Stimulated activated CD8-positive, alpha-beta memory T cell treated with anti-CD3 and anti-CD28 coated beads, Interleukin-7, amount 100 ng/mL, for 1 hour (primary cell): ENCODE measurements around the gene CSRP1.

Experiments used
- DNase-seq, 2 donors: peaks; one replicate each; pipeline ENCODE4 v3.0.0-alpha.2; 2020; ENCODE audit warnings: low read depth in 2 of 2

Gene CSRP1

DNA sequence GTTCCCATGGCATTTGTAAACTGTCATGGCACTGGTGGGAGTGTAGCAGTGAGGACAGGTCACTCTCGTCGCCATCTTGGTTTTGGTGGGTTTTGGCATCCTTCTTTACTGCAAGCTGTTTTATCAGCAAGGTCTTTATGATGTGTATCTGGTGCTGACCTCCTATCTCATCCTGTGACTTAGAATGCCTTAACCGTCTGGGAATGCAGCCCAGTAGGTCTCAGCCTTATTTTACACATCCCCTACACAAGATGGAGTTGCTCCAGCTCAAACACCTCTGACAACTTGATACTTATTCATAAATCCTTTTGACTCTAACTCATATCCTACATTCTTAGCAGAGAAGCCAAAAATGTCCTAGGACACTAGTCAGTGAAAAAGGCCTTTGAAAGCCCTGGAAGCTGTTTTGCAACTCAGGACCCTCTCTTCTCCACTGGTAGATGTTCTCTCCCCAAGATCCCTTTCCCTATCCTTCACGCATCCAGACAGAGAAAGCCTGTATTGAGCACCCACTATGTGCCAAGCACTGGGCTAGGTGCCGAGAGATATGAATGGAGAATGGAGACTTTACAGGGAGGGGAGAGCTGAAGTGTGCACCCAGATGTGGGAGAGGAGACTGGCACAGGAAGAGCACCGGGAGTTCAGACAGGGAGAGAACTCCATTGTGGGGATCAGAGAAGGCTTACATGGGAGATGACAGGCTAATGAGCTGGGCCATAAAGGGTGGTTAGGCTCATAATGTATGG lies 6.7 kb upstream of the CSRP1 start:
- DNase-seq: no peak

DNA sequence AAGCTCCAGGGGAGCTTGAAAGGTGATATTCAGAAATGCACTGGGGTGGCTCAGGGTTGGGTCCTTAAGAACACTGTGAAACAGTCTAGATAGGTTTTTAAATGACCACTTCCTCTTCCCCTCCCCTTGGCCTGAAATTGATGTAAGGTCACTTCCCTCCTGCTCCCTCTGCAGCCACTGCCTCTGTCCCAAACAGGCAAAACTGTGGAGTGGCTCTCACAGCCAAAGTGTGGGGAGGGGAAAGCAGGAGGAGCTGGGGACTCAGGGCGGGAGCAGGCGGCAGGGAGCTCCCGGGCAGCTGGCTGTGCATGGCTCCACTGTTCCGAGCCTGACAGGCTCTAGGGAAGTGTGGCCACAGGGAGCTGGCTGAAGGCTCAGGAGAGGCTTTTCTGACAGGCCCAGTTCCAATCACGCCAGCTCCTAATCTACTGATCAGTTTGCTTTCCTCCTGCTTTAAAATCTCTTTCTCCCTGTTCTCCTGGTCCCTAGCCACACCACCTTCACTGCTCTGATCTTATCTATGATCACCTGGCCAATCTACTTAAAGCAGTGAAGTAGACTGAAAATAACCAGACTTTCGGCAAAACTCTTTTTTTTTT lies 5.1 kb upstream of the CSRP1 start:
- no peak for DNase-seq

DNA sequence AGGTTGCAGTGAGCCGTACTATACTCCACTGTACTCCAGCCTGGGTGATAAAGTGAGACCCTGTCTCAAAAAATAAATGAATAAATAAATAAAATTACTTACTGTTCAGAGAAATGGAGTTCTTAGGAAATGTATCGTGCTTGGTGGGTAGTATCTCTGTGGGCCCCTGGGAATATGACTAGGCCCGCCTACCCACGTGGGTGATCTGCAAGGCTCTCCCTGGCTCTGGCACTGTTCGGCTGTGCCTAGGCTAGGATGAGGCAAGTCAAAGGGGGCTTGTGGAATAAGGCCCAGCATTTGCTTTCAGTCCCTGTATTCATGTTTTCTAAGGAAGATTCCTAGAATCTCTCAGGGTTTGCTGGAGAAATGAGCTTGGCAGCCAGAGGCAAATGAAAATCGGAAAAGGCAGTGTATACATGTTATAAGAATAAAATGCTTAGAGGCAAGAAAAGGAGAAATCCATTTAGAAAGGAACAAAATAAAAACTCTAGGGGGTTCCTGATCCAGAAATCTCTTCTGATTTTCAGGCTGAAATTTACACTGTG lies 4.5 kb upstream of the CSRP1 start:
- DNase-seq: no peak

DNA sequence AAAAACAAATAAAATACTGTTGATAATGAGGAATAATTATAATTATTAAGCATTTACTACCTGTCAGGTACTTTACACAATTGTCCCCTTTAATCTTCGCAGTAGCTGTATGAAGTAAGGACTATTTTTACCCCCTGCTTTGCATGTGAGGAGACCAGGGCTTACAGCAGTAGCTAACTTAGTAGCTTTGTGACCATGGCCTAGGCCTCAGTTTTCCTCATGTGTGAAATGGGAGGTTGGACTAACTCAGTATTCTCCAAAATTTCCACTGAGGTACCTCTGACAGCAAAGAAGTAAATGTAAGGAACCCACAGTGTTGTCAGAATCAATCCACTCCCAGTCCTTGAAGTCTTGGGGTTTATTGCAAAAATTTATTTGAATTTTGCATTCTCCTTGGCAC lies 3.8 kb upstream of the CSRP1 start:
- DNase-seq: no peak

DNA sequence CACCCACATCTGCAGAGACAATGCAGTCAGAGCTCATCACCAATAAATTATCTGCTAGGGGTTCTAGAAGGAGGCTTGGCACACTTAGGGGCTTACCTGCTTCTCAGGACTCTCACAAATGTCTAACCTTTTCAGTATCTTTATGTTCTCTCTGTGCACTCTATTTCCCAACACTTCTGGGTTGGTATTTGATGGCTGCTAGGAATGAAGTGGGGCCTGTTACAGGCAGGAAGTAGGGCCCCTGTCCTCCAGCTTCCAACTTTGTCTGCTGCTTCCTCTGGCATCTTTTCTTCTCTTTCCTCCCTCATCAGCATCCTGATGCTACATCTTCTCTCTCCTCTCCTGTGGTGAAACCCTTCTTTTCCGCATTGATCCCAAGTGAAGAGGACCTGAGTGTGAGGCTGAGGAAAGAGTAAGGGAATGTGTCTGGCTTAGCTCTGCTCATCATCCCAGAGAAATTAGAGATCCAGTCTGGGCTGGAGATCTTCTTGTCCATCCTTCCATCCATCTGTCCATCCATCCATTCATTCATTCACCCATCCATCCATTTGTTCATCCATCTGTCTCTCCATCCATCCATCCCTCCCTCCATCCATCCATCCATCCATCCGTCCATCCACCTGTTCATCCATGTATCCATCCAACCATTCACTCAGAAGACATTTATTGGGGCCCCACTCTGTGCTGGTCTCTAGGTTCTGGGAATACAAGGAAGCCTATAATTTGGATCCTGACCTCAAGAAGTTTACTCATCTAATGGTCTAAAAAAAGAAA lies 2.9 kb upstream of the CSRP1 start:
- no peak for DNase-seq

DNA sequence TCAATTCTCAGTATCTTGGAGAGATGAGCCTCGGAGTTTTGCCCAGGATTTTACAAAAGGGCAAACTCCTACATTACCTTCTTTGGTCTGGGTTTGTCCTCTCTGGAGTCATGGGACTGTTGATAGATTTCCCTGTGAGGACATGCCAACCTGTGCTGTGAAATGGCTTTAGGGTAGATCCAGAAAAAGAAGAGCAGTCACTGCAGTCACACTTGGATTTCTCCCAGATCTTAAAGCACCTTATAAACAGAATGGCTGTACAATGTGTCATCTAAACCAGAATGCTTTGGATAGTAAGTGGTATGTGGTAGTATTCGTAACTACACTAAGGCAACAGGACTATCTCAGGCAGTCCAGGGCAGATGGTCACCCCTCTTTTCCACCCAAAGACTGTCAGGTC lies 1.9 kb upstream of the CSRP1 start:
- DNase-seq: no peak

DNA sequence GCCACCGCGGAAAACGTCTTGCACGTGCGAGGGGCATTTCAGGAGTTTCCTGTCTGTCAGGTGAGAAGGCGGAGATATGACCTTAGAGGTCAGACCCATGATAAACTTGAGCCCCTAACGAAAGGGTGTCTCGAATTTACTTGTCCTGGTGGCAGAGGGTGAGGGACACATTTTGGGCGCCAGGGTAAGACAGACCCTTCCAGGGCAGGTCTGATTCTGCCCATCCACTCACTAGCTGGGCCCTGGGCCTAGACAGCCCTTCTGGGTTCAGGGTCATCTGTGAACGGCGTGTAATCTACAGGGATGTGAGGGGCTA lies 395 bp upstream of the CSRP1 start:
- no peak for DNase-seq

DNA sequence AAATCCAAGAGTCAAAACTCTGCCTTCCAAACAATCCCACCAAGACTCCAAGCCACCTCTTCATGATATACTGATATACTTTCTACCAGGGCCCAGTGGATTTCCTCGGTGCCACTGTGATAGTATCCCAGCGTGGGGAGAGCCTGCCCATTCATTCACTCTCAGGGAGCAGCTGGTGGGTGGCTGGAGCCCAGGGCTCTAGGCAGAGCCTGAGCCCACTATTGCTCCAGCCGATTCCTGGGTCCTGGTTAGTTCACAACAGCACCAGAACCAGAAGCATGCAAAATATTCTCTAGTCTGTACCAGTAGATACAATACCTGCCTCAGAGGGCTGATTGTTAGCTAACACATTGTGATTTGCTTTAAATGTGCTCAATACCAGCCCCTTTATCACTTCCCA lies 831 bp downstream of the CSRP1 start:
- no peak for DNase-seq

DNA sequence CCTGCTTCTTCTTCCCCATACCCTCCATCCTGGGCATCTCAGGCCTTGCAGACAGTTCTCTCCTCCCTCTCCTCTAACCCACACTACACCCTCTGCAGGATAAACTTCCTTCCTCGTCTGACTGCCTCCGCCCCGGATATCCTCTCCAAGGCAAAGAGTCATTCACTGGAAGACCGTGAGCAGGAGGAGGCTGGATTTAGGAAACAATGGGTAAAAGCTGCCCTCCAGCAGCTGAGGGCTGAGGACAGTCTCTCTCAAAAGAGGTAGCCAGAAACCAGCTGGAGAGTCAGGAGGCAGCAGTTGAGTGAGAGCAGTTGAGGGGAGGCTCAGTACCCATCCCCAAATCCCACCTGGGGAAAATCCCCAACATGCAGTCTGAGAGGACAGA lies 1.4 kb downstream of the CSRP1 start:
- DNase-seq: no peak

DNA sequence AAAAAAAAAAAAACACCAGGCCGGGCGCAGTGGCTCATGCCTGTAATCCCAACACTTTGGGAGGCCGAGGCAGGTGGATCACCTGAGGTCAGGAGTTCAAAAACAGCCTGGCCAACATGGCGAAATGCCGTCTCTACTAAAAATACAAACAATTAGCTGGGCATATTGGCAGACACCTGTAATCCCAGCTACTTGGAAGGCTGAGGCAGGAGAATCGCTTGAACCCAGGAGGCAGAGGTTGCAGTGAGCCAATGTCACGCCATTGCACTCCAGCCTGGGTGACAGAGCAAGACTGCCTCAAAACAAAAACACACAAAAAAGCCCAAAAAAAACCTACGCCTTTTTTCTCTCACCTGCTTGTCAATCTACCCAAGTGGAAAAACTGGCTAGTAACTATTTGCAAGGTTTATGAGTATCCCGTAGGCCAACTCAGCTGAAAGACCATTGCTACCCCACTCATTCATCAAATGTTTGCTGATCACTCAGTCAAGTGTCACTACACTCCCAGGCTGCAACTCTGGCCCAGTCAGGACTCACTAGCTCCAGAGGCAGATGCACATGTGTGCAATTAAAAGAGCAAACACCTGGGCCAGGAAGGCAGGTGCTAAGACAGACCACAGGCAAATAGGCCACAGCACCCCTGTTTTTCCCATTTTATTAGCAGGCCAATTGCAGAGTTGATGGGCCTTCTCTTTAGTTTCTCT lies 2.0 kb downstream of the CSRP1 start:
- no peak for DNase-seq

DNA sequence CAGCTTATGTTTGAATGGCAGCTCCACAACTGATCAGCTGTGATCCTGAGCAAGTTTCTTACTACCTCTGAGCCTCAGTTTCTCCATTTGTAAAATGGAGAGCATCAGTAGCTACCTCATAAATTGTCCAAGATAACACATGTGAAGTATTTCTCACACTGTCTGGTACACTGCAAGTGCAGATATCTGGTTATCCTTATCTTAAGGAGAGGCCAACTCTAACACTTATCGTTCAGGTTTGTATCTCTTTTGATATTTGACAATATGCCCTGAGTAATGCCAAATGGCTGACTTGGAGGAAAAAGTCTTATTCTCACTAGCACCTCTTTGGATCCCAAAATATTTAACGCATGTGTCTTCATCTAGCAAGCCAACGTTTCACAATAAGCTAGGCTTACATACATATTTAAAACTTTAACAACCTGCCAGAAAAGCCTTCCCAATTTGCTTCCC lies 2.7 kb downstream of the CSRP1 start:
- DNase-seq: no peak

DNA sequence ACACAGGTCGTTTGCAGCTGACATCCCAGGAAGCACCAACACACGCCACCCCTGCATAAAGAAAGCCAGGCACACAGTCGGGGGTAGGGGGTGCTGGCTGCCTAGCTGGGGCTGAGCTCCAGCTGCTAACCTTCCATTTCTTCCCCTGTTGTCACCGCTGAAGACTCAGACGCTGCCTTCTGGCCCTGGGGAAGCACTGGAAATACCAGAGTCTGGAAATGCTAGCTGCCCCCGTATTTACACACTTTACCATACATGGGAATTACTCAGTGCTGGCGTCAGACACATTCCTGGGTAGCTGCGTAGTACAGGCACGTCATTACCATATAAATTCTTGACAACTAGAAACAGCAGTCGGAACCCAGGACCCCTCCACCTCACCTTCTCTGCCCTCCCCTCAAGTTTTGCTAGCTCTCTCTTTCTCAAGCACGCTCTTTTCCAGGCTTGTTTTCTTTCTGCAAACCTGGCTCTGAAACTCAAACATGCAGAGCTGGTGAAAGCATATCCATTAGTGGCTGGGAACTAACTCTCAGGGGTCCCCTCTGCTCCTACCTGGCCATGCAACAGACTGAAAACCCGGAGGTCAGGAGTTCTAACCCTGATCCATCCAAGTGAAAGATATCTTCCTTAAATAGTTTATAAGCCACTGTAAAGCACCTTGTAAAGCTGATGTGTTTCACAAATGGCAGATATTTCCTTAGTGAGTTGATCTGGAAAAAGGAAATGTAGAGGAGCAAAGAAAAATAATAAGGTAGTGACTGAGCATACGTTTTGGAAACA lies 3.3 kb downstream of the CSRP1 start:
- DNase-seq: no peak

DNA sequence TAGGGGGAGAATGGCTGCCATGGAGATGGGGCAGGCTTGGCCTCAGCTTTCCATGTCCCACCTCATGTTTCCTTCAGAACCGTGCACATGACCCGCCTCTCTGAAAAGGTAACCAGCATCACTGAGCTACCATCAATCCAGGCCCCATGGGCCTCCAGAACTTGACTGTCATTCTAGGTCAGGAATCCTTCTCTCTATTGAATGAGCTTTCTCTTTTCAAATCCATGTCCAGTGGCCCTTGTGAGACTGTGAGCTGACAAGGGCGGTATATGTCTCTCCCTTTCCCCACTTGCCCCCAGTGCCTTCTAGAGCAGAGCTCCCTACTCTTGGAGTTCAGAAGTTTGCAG lies 4.4 kb downstream of the CSRP1 start:
- DNase-seq: no peak

DNA sequence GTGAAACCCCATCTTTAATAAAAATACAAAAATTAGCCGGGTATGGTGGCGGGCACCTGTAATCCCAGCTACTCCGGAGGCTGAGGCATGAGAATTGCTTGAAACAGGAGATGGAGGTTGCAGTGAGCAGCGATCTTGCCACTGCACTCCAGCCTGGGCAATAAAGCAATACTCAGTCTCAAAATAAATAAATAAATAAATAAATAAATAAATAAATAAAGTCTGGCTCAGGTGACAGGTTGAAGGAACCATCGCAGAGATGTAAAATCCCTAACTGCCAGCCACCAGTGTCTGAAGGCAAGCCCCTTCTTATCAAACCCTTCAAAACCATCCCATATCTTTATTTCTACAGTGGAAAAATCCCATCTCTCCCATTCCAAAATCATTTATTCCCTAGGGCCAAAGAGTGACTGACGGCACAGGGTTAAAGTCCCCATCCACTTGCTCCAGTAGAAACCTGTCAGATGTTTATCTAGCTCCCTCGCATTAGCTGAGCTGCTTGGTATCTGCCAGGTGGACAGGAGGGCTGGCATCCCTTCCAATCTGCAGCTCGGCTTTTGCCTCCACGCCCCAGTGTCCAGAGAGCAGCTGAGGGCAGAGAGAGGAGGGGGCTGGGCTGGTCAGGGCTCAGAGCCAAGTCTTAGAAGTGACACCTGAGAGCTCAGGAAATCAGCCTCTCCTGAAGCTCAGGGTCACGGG lies 5.0 kb downstream of the CSRP1 start:
- DNase-seq: no peak

DNA sequence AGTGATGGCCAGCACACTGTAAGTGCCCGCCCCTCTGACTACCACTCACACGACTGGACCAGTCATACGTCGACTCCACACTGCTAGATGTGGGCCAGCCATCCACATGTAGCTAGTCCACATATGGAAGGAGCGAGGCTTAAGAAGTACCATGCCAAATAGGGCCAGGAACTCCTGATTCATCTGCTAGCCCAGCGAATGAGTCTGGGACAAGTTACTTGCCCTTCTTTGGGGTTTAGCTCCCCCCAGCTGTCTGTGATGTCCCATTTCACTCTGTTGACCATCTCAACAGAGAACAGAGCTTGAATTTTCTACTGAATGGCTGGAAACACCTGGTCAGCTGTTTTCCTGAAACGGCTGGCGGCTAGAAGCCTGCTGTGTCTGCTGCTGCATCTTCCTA lies 5.8 kb downstream of the CSRP1 start:
- DNase-seq: no peak

DNA sequence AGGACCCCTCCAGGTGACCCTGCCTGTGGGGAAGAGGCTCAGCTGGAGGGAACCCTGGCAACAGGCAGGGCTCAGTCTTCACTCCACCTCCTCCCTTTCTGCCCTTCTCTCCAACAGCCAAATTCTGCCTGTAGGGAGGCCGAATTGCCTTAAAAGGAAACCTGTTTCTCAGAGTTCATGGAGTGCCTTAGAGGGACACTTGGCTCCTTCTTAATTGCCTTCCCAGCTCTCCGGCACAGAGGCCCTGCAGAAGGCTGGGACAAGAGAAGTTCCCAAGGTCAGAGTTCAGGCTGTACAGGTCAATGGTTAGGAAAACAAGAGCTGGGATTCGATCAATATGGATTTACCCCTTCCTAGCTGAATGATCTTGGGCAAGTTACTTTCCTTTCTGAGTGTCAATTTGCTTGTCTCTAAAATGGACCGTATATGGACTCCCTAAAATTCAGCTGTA lies 6.2 kb downstream of the CSRP1 start:
- no peak for DNase-seq

DNA sequence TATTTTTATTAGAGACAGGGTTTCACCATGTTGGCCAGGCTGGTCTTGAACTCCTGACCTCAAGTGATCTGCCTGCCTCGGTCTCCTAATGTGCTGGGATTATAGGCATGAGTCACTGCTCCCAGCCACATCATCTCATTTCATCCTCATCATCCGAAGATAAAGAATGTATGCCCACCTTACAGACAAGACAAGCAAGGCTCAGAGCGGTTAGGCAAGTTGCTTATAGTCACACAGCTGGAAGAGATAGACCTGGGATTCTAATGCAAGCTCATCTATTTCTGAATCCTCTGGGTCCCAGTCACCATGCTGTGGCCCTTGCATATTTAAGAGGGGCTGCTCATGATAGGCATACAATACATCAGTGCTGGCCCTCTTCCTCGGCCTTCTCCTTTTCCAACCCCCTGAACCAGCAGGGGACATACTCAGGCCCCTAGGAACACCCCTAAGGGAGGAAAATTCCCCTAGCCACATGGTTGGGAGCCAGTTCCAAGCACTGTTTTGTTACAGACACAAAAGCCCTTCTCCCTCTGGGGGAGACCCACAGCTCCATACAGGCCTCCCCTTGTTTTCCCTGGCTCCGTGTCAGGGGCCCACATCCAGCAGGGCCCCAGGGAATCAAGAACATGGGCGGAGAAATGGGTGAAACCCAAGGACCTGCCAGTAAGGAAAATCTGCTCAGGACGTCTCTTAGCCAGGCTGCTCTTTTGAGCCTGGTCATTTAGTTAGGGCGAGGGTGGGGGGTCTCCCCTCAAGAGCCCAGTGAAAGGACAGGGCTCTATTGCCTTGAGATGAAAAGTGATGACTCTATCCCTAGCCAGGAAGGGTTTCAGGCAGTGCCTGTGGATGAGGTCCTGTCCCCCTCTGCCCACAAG lies 6.9 kb downstream of the CSRP1 start:
- DNase-seq: no peak

DNA sequence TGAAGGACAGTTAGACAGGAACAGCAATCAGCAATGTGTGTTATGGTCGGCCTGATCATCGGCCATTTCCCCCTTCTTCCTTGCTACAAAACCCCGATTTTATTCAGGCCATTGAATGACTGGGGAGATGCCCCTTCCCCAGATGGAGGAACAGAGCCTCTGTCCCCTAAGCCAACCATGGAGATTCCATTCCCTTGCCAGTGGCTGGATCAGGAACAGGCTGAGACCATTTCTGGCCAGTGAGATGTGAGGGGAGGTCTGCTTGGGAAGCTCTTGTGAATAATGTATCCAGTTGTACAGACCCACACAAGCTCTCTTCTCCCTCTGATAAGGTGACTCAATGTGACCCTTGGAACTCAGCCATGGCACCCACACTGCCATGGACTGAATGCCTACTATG lies 7.7 kb downstream of the CSRP1 start:
- DNase-seq: no peak

DNA sequence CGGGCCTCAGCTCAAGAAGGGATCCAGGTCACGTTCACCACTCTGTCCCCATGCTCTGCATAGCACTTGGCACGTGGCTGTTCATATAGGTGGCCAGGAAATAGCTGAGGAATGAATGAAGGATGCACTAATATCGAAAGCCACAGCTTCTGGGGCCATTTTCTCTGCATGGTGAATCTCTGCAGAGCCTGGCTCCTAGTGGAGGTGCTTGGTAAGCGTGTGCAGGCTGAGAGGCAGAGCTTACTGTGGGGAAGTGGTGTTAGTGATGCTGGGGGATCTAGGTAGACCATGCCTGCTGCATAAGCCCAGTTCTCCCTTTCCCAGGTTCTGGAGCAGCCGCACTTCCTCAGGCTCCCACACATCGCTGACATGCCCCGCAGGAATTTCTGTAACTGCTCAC lies 8.3 kb downstream of the CSRP1 start:
- no peak for DNase-seq

DNA sequence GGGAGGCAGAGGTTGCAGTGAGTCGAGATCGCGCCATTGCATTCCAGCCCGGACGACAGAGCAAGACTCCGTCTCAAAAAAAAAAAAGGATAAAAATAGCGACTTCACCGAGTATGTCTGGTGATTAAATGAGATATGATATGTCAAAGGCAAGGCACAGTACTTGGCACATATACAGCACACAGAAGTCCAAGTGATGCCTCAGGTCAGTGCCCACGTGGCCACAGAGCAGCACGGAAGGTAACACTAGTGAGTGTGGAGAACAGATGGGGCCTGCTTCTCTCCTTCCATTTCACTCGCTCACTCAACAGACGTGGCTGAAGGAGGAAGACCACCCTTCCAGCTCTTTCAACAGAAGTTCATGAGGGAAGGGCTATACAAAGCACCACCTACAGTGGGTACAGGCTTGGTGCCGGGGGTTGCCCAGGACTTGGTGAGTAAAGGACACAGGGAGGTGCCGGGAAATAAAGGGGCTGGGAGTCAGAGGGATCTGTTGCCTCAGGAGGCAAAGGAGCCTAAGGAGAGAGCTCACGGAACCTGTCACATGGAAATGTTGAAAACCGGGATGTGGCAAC lies 8.9 kb downstream of the CSRP1 start:
- DNase-seq: no peak
